Measurements from ENCODE around the gene ASB11.

The ASB11 gene

GRCh38 chrX:15328131-15328530 is 12.7 kb upstream of the ASB11 start:
- no peak overlapping the region for H3K27ac ChIP-seq
- TF ChIP-seq, protein P1, sequence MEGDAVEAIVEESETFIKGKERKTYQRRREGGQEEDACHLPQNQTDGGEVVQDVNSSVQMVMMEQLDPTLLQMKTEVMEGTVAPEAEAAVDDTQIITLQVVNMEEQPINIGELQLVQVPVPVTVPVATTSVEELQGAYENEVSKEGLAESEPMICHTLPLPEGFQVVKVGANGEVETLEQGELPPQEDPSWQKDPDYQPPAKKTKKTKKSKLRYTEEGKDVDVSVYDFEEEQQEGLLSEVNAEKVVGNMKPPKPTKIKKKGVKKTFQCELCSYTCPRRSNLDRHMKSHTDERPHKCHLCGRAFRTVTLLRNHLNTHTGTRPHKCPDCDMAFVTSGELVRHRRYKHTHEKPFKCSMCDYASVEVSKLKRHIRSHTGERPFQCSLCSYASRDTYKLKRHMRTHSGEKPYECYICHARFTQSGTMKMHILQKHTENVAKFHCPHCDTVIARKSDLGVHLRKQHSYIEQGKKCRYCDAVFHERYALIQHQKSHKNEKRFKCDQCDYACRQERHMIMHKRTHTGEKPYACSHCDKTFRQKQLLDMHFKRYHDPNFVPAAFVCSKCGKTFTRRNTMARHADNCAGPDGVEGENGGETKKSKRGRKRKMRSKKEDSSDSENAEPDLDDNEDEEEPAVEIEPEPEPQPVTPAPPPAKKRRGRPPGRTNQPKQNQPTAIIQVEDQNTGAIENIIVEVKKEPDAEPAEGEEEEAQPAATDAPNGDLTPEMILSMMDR (conservative IDR thresholded peaks at IDR 0.05): no peak

GRCh38 chrX:15322472-15322871 is 7.0 kb upstream of the ASB11 start:
- TF ChIP-seq, protein P1 (conservative IDR thresholded peaks at IDR 0.05): no peak
- H3K27ac ChIP-seq: no peak overlapping the region

- TF ChIP-seq, protein P1 (conservative IDR thresholded peaks at IDR 0.05): no peak
- H3K27ac ChIP-seq: no peak overlapping the region
Measured at GRCh38 chrX:15322072-15322471, 6.6 kb upstream of the ASB11 start.

DNA sequence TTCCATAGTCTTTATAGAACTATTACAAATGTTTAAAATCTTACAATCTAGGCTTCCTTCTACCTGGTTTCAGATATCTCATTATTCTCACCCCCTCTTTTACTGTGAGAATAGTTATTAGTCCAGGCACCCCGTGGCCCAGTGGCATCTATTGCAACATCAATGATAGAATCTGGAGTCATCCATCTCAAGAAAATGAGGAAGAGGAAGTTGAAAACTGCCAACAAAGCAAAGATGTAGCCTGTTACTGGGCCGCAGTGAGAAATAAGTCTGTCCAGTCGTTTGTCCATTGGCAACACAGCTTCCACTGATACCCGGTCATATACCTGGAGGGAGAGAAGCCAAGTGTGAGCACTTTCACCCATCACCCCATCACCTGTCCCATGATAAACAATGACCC is 6.0 kb upstream of the ASB11 start:
- TF ChIP-seq, protein P1 (conservative IDR thresholded peaks at IDR 0.05): no peak
- H3K27ac ChIP-seq: no peak overlapping the region

DNA sequence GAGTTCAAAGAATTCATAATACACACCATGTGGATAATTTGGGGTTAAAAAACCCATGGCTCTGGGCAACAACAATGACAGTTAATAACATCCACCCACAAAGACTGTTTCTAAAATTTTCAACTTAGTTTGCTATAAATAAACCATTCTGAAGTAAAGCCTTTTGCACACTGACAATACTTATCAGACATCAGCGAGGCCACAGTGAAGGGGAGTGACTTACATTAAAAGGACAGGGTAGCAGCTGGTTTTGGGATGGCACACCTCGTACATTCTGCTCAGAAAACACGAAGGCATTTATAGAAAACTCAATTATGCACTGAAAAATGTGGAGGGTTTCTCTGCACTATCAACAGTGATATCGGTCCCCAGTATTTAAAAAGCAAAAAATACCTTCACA is 4.9 kb upstream of the ASB11 start:
- no peak overlapping the region for H3K27ac ChIP-seq
- TF ChIP-seq, protein P1 (conservative IDR thresholded peaks at IDR 0.05): no peak

DNA sequence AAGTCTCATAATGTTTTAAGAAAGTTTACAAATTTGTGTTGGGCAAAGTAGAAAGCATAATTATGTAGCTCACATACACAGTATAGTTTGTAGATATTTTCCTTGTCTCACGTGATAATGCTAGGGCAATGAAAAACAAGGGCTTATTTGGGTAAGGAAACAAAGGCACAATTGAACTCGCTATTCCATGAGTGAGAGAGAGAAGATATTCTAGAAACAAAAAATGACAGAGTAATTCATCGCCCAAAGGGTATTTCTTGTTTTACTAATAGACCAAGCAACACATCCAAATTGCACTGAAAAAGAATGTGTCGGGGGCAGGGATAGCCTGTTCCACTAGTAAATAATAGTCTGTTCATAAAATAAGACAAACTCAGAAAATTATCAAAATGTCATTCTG is 3.6 kb upstream of the ASB11 start:
- TF ChIP-seq, protein P1 (conservative IDR thresholded peaks at IDR 0.05): no peak
- H3K27ac ChIP-seq: no peak overlapping the region

DNA sequence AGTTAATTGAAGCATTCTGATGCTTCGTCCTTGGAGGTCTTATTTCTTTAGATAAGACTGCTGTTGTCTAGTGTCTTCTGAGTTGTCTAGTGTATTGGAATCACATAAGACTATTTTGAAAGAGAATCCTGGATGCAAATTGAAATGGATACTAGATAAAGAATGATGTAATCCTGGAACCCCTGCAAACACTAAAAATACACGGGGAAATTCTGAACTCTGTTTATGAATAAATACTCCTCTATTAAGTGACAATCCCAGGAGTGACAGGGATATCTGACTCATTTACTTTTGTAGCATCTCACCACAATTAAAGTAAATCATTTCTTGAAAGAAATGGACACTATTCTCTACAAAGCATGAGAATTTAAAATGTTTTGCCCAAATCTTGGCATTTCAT is 968 bp downstream of the ASB11 start:
- TF ChIP-seq, protein P1 (conservative IDR thresholded peaks at IDR 0.05): no peak
- no peak overlapping the region for H3K27ac ChIP-seq

- TF ChIP-seq, protein P1 (conservative IDR thresholded peaks at IDR 0.05): no peak
- peak overlapping the region; percentile 77 for H3K27ac ChIP-seq
Measured at GRCh38 chrX:15311119-15311518, 4.3 kb downstream of the ASB11 start.
